ENCODE data around the gene INMT. TPM values are rescaled to one million over a fixed set of nuclear protein-coding genes. Genes with fewer than 3 reads are reported as not detected.

INMT gene
- polyA plus RNA-seq, 1 of the 3 experiments (the other 2 are of a cell fraction): not detected

DNA sequence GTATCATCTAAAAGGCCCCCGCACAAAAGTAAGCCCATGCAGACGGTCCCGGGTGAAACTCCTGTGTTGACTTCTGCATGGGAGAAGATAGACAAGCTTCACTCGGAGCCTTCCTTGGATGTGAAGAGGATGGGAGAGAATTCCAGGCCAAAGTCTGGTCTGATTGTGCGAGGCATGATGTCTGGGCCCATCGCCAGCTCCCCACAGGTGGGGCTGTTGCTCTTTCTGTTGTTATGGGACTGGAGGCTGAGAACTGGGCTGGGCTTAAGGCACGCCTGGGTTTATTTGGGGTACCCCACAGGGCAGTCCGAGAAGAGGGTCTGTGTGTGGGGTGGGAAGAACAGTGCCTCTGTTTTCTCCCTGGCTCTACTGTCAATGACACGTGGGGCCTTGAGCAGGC is 33.9 kb downstream of the INMT start (continued):
- TF ChIP-seq, protein P1, sequence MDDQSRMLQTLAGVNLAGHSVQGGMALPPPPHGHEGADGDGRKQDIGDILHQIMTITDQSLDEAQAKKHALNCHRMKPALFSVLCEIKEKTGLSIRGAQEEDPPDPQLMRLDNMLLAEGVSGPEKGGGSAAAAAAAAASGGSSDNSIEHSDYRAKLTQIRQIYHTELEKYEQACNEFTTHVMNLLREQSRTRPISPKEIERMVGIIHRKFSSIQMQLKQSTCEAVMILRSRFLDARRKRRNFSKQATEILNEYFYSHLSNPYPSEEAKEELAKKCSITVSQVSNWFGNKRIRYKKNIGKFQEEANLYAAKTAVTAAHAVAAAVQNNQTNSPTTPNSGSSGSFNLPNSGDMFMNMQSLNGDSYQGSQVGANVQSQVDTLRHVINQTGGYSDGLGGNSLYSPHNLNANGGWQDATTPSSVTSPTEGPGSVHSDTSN (IDR thresholded peaks at IDR 0.05): no peak
- no peak for TF ChIP-seq POLR2AphosphoS5 (IDR thresholded peaks at IDR 0.05; ENCODE audit: low read depth, low read length)

DNA sequence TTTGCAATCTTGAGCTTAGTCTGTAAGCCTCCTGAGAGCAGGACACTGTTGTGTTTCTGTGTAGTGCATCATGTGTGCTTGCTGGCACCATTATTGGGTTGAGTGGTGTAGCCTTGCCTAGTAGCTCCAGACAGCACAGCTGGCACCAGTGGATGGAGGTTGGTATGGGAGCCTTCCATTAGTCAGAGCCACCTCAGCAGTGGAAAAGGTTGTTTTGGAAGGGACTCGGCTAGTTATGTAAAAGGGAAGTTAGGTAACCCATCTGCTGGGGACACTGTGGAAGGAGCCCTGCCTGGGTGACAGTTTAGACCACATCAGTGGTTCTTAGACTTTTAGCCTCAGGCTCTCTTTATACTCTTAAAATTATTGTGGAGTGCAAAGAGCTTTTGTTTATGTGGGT is 35.6 kb downstream of the INMT start:
- no peaks in the 10 kb centered on the region for H3K4me1 ChIP-seq (ENCODE audit: control insufficient read depth in 1 of 2, insufficient read depth in 2 of 2, low read depth in 1 of 2, low read length in 1 of 2)
- H3K4me3 ChIP-seq (ENCODE audit: low read depth in 2 of 2, low read length in 1 of 2): no peak overlapping the region
- TF ChIP-seq EZH2phosphoT487 (IDR thresholded peaks at IDR 0.05; ENCODE audit: borderline replicate concordance, low read depth) (no peak), TAF1 (IDR thresholded peaks at IDR 0.05; ENCODE audit: borderline replicate concordance, low read depth, low read length) (no peak), YY1 (IDR thresholded peaks at IDR 0.05; ENCODE audit: low read depth) (no peak), MEF2A (IDR thresholded peaks at IDR 0.05; ENCODE audit: borderline replicate concordance, low read depth) (no peak), RXRA (IDR thresholded peaks at IDR 0.05; ENCODE audit: borderline replicate concordance, low read depth) (no peak), NRF1 (IDR thresholded peaks at IDR 0.05; ENCODE audit: low read depth, low read length) (no peak), SMC3 (IDR thresholded peaks at IDR 0.05; ENCODE audit: low read depth, low read length) (no peak), ELF1 (IDR thresholded peaks at IDR 0.05) (no peak)
- no peaks in the 10 kb centered on the region for H3K9me3 ChIP-seq
- H3K9me2 ChIP-seq: no peaks in the 10 kb centered on the region
- no peaks in the 10 kb centered on the region for H3K27me3 ChIP-seq (ENCODE audit: insufficient read depth)
- H3K27ac ChIP-seq (ENCODE audit: low read depth in 2 of 2, low read length in 1 of 2): no peak overlapping the region
- no peaks in the 10 kb centered on the region for H3K79me2 ChIP-seq (ENCODE audit: insufficient read depth)
- ChIA-PET CTCF (interaction anchor here (1.0 to 1.2 kb wide), 4 partner anchors 10 to 336 kb away, joined by 3 to 6 read pairs (median 4); no protein-coding TSS in a partner anchor), POLR2A (no interaction called here)
- H3F3A ChIP-seq (replicated peaks; ENCODE audit: insufficient read depth): peaks cover 3% of the 10 kb centered on the region
- DNase-seq: no peak
- WGBS (ENCODE audit: low lambda C conversion rate): 86% methylated on average over 1 of the region's 1 CpG
- H3K4me2 ChIP-seq: no peak overlapping the region
- no peaks in the 10 kb centered on the region for H4K20me1 ChIP-seq (ENCODE audit: insufficient read depth)
- H3K9ac ChIP-seq: no peak overlapping the region
- no peak overlapping the region for H2AFZ ChIP-seq (ENCODE audit: low read depth)
- peaks cover 11 to 79% of the 10 kb centered on the region in 2 experiments for H3K36me3 ChIP-seq (replicated peaks in 1 of 2; ENCODE audit: control insufficient read depth in 1 of 2, insufficient read depth in 2 of 2, low read length in 1 of 2)

- Histone ChIP-seq H3K9me2 (no peaks in the 10 kb centered on the region), H3K4me1 (ENCODE audit: control insufficient read depth in 1 of 2, insufficient read depth in 2 of 2, low read depth in 1 of 2, low read length in 1 of 2) (no peaks in the 10 kb centered on the region), H3K4me3 (ENCODE audit: low read depth in 2 of 2, low read length in 1 of 2) (no peak overlapping the region), H3K9ac (no peak overlapping the region), H4K20me1 (ENCODE audit: insufficient read depth) (no peaks in the 10 kb centered on the region), H3K79me2 (ENCODE audit: insufficient read depth) (no peaks in the 10 kb centered on the region), H3K27ac (ENCODE audit: low read depth in 2 of 2, low read length in 1 of 2) (peak overlapping the region in 1 of 2 experiments; percentile 15; a peak in 1 of 4 replicates), H3K4me2 (no peak overlapping the region), H3K27me3 (ENCODE audit: insufficient read depth) (no peaks in the 10 kb centered on the region), H2AFZ (ENCODE audit: low read depth) (no peak overlapping the region), H3F3A (replicated peaks; ENCODE audit: insufficient read depth) (peaks cover 3% of the 10 kb centered on the region), H3K36me3 (replicated peaks in 1 of 2; ENCODE audit: control insufficient read depth in 1 of 2, insufficient read depth in 2 of 2, low read length in 1 of 2) (peaks cover 11 to 71% of the 10 kb centered on the region in 2 experiments), H3K9me3 (no peaks in the 10 kb centered on the region)
- ChIA-PET POLR2A (no interaction called here), CTCF (interaction anchor here (1.0 to 1.2 kb wide), 3 partner anchors 9 to 195 kb away, joined by 4 read pairs; no protein-coding TSS in a partner anchor)
- TF ChIP-seq, protein P2, sequence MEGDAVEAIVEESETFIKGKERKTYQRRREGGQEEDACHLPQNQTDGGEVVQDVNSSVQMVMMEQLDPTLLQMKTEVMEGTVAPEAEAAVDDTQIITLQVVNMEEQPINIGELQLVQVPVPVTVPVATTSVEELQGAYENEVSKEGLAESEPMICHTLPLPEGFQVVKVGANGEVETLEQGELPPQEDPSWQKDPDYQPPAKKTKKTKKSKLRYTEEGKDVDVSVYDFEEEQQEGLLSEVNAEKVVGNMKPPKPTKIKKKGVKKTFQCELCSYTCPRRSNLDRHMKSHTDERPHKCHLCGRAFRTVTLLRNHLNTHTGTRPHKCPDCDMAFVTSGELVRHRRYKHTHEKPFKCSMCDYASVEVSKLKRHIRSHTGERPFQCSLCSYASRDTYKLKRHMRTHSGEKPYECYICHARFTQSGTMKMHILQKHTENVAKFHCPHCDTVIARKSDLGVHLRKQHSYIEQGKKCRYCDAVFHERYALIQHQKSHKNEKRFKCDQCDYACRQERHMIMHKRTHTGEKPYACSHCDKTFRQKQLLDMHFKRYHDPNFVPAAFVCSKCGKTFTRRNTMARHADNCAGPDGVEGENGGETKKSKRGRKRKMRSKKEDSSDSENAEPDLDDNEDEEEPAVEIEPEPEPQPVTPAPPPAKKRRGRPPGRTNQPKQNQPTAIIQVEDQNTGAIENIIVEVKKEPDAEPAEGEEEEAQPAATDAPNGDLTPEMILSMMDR (IDR thresholded peaks at IDR 0.05): no peak
- TF ChIP-seq SMC3 (IDR thresholded peaks at IDR 0.05; ENCODE audit: low read depth, low read length) (no peak), USF2 (IDR thresholded peaks at IDR 0.05; ENCODE audit: borderline replicate concordance, low read depth, low read length) (no peak), JUND (IDR thresholded peaks at IDR 0.05) (no peak), IRF3 (IDR thresholded peaks at IDR 0.05; ENCODE audit: low read depth, low read length) (no peak)
- WGBS (ENCODE audit: low lambda C conversion rate): 82% methylated on average over 11 of the region's 11 CpGs
- no peak for DNase-seq
These were observed 36.9 kb downstream of the INMT start for GRCh38 chr7:30788640-30789333.

All from SK-N-SH (cell line).